ENCODE measurements around the gene TMEM101. TPM values are rescaled to one million over a fixed set of nuclear protein-coding genes. Genes with fewer than 3 reads are reported as not detected.
A peak's percentile ranks its signal among the peaks of the same experiment; 100 is the strongest.
"Not testable (repeated sequence)": the region's sequence is repeated elsewhere in the genome, so short reads cannot be mapped to it uniquely, and the experiment has no call there.

The TMEM101 gene
- total RNA-seq, 1 experiment from 2014 or later, result 18.6 TPM

GRCh38 chr17:44049294-44050060 is 34.7 kb upstream of the TMEM101 start:
- Histone ChIP-seq H3K14ac (ENCODE audit: insufficient read depth, low read length) (no peak overlapping the region), H3K56ac (ENCODE audit: insufficient read length, low read depth, low read length) (no peak overlapping the region), H3K9ac (ENCODE audit: extremely low read depth, insufficient read length, low read length) (no peak overlapping the region), H3K23me2 (ENCODE audit: insufficient read length, low read depth, low read length, poor library complexity, severe bottlenecking) (no peaks in the 10 kb centered on the region), H2BK15ac (ENCODE audit: low read depth, low read length) (no peak overlapping the region), H4K20me1 (ENCODE audit: control insufficient read depth, insufficient read depth, insufficient read length) (no peaks in the 10 kb centered on the region), H2AFZ (ENCODE audit: low read length) (no peak overlapping the region), H3T11ph (ENCODE audit: low read length) (no peak overlapping the region), H4K91ac (ENCODE audit: insufficient read length, low read depth, low read length) (no peak overlapping the region), H2BK20ac (ENCODE audit: low read depth, low read length, poor library complexity, severe bottlenecking) (no peak overlapping the region), H2BK120ac (ENCODE audit: low read depth, low read length, poor library complexity, severe bottlenecking) (no peak overlapping the region), H3K9me3 (ENCODE audit: control insufficient read depth, low read depth, low read length) (no peaks in the 10 kb centered on the region), H2BK12ac (ENCODE audit: insufficient read length, low read depth, low read length) (no peak overlapping the region), H4K5ac (ENCODE audit: insufficient read length, low read depth, low read length) (no peak overlapping the region), H2AK5ac (ENCODE audit: insufficient read length, low read length) (no peak overlapping the region), H3K18ac (ENCODE audit: insufficient read length, low read depth, low read length) (no peak overlapping the region), H2BK5ac (ENCODE audit: insufficient read length, low read length) (no peak overlapping the region), H3K4ac (ENCODE audit: low read depth, low read length) (no peak overlapping the region), H3K23ac (ENCODE audit: insufficient read length, low read depth, low read length) (no peak overlapping the region), H3K27ac (ENCODE audit: insufficient read length, low read depth, low read length) (no peak overlapping the region), H3K79me2 (ENCODE audit: insufficient read depth, low read length) (peaks cover 23% of the 10 kb centered on the region), H3K27me3 (ENCODE audit: insufficient read depth, low read length) (no peaks in the 10 kb centered on the region), H3K4me2 (ENCODE audit: insufficient read depth, insufficient read length, low read length) (no peak overlapping the region), H3K79me1 (ENCODE audit: insufficient read depth, low read depth, low read length, poor library complexity, severe bottlenecking) (peaks cover 18% of the 10 kb centered on the region), H3K4me1 (ENCODE audit: insufficient read depth, low read length) (no peaks in the 10 kb centered on the region), H4K8ac (replicated peaks; ENCODE audit: insufficient read length, low read depth, low read length) (no peak overlapping the region)
- Mint-ChIP-seq H3K27me3 (ENCODE audit: low read depth) (no peaks in the 10 kb centered on the region), H3K4me3 (no peak overlapping the region), H3K27ac (peak overlapping the region in 1 of 3 experiments; percentile 40; a peak in 1 of 7 replicates), H3K9me3 (no peaks in the 10 kb centered on the region), H3K36me3 (ENCODE audit: insufficient read depth in 1 of 3, low read depth in 3 of 3) (peaks cover 32 to 82% (median 65%) of the 10 kb centered on the region in 3 experiments), H3K4me1 (peaks cover 5 to 6% of the 10 kb centered on the region in 2 experiments)
- no peak for TF ChIP-seq CTCF (conservative IDR thresholded peaks at IDR 0.05)
- WGBS (ENCODE audit: extremely low coverage, insufficient read length, low lambda C conversion rate), result no CpG with 5 or more reads among the region's 9 CpGs
- no peak for DNase-seq

GRCh38 chr17:44046893-44047292 is 32.1 kb upstream of the TMEM101 start:
- not testable (repeated sequence) for H3T11ph ChIP-seq (ENCODE audit: low read length); H3K14ac ChIP-seq (ENCODE audit: insufficient read depth, low read length); H4K91ac ChIP-seq (ENCODE audit: insufficient read length, low read depth, low read length); H3K27ac ChIP-seq (ENCODE audit: insufficient read length, low read depth, low read length); H3K27ac Mint-ChIP-seq; H3K4ac ChIP-seq (ENCODE audit: low read depth, low read length); H3K9ac ChIP-seq (ENCODE audit: extremely low read depth, insufficient read length, low read length); H4K8ac ChIP-seq (replicated peaks; ENCODE audit: insufficient read length, low read depth, low read length); H2AK5ac ChIP-seq (ENCODE audit: insufficient read length, low read length); H4K20me1 ChIP-seq (ENCODE audit: control insufficient read depth, insufficient read depth, insufficient read length); H3K9me3 ChIP-seq (ENCODE audit: control insufficient read depth, low read depth, low read length); H3K27me3 Mint-ChIP-seq (ENCODE audit: low read depth); H3K4me1 ChIP-seq (ENCODE audit: insufficient read depth, low read length); DNase-seq; H3K9me3 Mint-ChIP-seq; H2BK5ac ChIP-seq (ENCODE audit: insufficient read length, low read length); H3K23ac ChIP-seq (ENCODE audit: insufficient read length, low read depth, low read length); H2AFZ ChIP-seq (ENCODE audit: low read length); H3K4me3 Mint-ChIP-seq; H3K56ac ChIP-seq (ENCODE audit: insufficient read length, low read depth, low read length); H2BK15ac ChIP-seq (ENCODE audit: low read depth, low read length); H3K23me2 ChIP-seq (ENCODE audit: insufficient read length, low read depth, low read length, poor library complexity, severe bottlenecking); H2BK12ac ChIP-seq (ENCODE audit: insufficient read length, low read depth, low read length); H3K18ac ChIP-seq (ENCODE audit: insufficient read length, low read depth, low read length); H2BK20ac ChIP-seq (ENCODE audit: low read depth, low read length, poor library complexity, severe bottlenecking); H4K5ac ChIP-seq (ENCODE audit: insufficient read length, low read depth, low read length); H3K4me2 ChIP-seq (ENCODE audit: insufficient read depth, insufficient read length, low read length); H3K27me3 ChIP-seq (ENCODE audit: insufficient read depth, low read length); H2BK120ac ChIP-seq (ENCODE audit: low read depth, low read length, poor library complexity, severe bottlenecking)
- peaks cover 17% of the 10 kb centered on the region for H3K79me2 ChIP-seq (ENCODE audit: insufficient read depth, low read length)
- WGBS (ENCODE audit: extremely low coverage, insufficient read length, low lambda C conversion rate), result no CpG with 5 or more reads among the region's 7 CpGs
- Mint-ChIP-seq H3K4me1 (peaks cover 8 to 13% of the 10 kb centered on the region in 2 experiments), H3K36me3 (ENCODE audit: insufficient read depth in 1 of 3, low read depth in 3 of 3) (peaks cover 18 to 60% (median 48%) of the 10 kb centered on the region in 3 experiments)
- peaks cover 20% of the 10 kb centered on the region for H3K79me1 ChIP-seq (ENCODE audit: insufficient read depth, low read depth, low read length, poor library complexity, severe bottlenecking)
